ENCODE data around the gene FCRL5.
"Not testable (repeated sequence)": the region's sequence is repeated elsewhere in the genome, so short reads cannot be mapped to it uniquely, and the experiment has no call there.

The FCRL5 gene

GRCh38 chr1:157487504-157487903, 64.8 kb downstream of the FCRL5 start:
- TF ChIP-seq, protein P1, sequence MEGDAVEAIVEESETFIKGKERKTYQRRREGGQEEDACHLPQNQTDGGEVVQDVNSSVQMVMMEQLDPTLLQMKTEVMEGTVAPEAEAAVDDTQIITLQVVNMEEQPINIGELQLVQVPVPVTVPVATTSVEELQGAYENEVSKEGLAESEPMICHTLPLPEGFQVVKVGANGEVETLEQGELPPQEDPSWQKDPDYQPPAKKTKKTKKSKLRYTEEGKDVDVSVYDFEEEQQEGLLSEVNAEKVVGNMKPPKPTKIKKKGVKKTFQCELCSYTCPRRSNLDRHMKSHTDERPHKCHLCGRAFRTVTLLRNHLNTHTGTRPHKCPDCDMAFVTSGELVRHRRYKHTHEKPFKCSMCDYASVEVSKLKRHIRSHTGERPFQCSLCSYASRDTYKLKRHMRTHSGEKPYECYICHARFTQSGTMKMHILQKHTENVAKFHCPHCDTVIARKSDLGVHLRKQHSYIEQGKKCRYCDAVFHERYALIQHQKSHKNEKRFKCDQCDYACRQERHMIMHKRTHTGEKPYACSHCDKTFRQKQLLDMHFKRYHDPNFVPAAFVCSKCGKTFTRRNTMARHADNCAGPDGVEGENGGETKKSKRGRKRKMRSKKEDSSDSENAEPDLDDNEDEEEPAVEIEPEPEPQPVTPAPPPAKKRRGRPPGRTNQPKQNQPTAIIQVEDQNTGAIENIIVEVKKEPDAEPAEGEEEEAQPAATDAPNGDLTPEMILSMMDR (IDR thresholded peaks at IDR 0.05): no peak
- no peak for TF ChIP-seq ZFX (IDR thresholded peaks at IDR 0.05; ENCODE audit: borderline replicate concordance)
- no peak overlapping the region for H3K27ac ChIP-seq

DNA sequence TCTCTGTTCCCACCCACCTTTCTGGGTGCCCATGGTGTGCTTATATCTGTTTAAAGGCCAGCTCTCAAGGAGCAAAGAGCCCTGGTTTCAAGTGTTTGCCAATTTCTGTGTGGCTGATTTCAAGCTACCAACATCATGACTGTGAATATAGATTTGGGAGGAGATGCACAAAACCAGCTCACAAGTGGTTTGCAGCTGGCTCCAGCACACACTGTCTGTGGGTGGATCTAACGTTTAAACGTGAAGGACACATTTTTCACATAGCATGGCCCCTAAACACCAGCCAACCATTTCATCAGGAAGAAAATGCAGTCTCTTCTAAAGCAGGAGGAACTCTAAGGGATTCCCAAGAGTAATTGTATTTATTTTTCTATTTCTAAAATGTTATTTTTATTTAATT, 65.2 kb downstream of the FCRL5 start:
- TF ChIP-seq, protein P1 (IDR thresholded peaks at IDR 0.05): no peak
- TF ChIP-seq ZFX (IDR thresholded peaks at IDR 0.05; ENCODE audit: borderline replicate concordance): no peak
- no peak overlapping the region for H3K27ac ChIP-seq

GRCh38 chr1:157486400-157486799, 65.9 kb downstream of the FCRL5 start:
- not testable (repeated sequence) for H3K27ac ChIP-seq

DNA sequence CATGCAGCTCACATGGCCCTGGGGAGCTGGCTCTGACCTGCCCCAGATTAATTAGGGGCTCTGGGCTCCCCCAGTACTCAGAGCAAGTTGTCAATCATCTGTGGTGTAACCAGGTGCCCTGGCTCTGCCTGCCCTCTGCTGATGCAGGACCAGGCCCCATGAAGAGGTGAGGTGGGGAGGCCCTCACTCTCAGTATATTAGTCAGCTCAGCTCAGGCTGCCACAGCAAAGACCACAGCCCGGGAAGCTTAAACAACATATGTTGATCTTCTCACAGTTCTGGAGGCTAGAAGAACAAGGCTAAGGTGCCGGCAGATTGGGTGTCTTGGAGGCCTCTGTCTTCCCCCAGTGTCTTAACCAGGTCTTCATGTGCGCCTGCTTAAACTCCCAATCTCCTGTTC, 66.5 kb downstream of the FCRL5 start:
- no peak overlapping the region for H3K27ac ChIP-seq
- no peak for TF ChIP-seq ZFX (IDR thresholded peaks at IDR 0.05; ENCODE audit: borderline replicate concordance)
- TF ChIP-seq, protein P1 (IDR thresholded peaks at IDR 0.05): no peak

- H3K27ac ChIP-seq: no peak overlapping the region
- TF ChIP-seq, protein P1 (IDR thresholded peaks at IDR 0.05): no peak
- no peak for TF ChIP-seq ZFX (IDR thresholded peaks at IDR 0.05; ENCODE audit: borderline replicate concordance)
These were observed 67.7 kb downstream of the FCRL5 start for GRCh38 chr1:157484573-157484972.

DNA sequence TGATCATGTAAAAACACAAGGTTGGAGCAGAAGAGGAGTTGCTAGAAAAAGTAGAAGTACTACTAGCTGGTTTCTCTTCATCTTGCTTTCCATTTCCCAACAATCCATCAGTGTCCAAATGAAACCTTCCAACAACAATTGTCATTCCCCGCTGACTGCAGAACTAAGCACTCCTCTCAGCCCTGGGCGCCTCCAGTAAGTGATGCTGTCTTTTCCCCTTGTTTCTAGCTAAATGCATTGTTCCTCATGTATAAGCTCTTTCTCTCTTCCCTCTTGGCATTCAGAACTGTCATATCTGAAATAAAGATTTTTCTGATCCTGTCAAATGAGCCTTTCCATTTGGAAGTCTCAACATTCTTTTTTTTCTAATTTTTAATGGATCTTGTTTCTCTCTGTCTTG, 68.7 kb downstream of the FCRL5 start:
- H3K27ac ChIP-seq: no peak overlapping the region
- TF ChIP-seq ZFX (IDR thresholded peaks at IDR 0.05; ENCODE audit: borderline replicate concordance): no peak
- TF ChIP-seq, protein P1 (IDR thresholded peaks at IDR 0.05): no peak

DNA sequence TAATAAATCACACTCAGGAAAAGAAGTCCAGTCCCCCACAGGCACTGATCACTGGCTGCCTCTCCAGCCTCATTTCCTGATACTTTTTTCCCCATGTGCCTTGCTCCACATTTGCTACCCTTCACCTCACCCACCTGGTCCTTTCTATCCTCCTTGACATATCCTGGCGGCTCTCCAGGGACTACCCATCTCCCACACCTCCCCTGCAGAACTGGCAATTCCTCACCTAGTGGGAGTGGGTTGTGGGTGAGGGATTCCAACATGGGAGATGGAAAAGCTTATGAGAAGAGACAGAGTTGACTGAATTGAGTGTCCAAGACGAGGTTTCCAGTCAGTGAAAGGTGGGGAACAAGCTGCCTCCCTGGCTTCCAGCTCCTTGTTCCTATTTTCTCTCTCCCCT, 69.6 kb downstream of the FCRL5 start:
- TF ChIP-seq, protein P1 (IDR thresholded peaks at IDR 0.05): no peak
- TF ChIP-seq ZFX (IDR thresholded peaks at IDR 0.05; ENCODE audit: borderline replicate concordance): no peak
- no peak overlapping the region for H3K27ac ChIP-seq

- TF ChIP-seq, protein P1 (IDR thresholded peaks at IDR 0.05): no peak
- no peak for TF ChIP-seq ZFX (IDR thresholded peaks at IDR 0.05; ENCODE audit: borderline replicate concordance)
- H3K27ac ChIP-seq: no peak overlapping the region
These were observed 70.1 kb downstream of the FCRL5 start for GRCh38 chr1:157482174-157482573.
